ENCODE results near the gene GPR180. TPM values are rescaled to one million over a fixed set of nuclear protein-coding genes. Genes with fewer than 3 reads are reported as not detected.
"Not testable (repeated sequence)": the region's sequence is repeated elsewhere in the genome, so short reads cannot be mapped to it uniquely, and the experiment has no call there.

Gene GPR180
- polyA plus RNA-seq, 1 donor: 5.6 TPM

DNA sequence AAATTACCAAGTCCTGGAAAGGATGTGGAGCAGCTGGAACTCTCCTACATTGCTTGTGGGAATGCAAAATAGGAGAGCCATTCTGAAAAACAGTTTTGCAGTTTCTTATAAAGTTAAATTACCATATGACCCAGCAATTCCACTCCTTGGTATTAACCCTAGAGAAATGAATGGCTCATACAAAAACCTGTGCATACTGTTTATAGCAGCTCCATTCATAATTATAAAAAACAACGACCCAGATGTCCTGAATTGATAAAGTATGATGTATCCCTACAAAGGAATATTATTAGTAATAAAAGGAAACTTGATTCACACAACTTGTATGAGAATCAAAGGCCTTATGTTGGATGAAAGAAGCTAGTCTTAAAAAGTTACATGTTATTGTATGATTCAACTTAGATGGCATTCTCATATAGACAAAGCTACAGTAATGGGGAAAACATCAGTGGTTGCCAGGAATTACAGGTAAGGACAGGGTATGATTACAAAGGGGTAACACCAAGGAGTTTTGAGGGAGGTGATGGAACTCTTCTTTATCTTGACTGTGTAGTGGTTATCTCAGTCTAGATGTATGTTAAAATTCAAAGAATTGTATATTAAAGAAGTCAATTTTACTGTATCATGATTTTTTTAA is 35.4 kb downstream of the GPR180 start:
- DNase-seq: no peak
- no CpG with 5 or more reads among the region's 1 CpG for WGBS (ENCODE audit: insufficient coverage, low lambda C conversion rate)
- Histone ChIP-seq H3K9me3 (ENCODE audit: control insufficient read depth, low read depth, low read length) (no peaks in the 10 kb centered on the region), H3K27me3 (ENCODE audit: control insufficient read depth, insufficient read depth, low read length) (no peaks in the 10 kb centered on the region), H3K36me3 (ENCODE audit: control insufficient read depth, insufficient read depth, low read length) (peaks cover 2% of the 10 kb centered on the region), H3K4me3 (ENCODE audit: low read length) (no peak overlapping the region), H3K4me1 (ENCODE audit: control insufficient read depth, insufficient read depth, low read length) (no peaks in the 10 kb centered on the region), H3K27ac (ENCODE audit: low read length) (no peak overlapping the region)

DNA sequence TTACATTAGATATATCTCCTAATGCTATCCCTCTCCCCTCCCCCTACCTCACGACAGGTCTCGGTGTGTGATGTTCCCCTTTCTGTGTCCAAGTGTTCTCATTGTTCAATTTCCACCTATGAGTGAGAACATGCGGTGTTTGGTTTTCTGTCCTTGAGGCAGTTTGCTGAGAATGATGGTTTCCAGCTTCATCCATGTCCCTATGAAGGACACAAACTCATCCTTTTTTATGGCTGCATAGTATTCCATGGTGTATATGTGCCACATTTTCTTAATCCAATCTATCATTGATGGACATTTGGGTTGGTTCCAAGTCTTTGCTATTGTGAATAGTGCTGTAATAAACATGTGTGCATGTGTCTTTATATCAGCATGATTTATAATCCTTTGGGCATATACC is 36.0 kb downstream of the GPR180 start:
- no CpG with 5 or more reads among the region's 3 CpGs for WGBS (ENCODE audit: insufficient coverage, low lambda C conversion rate)
- not testable (repeated sequence) for H3K27me3 ChIP-seq (ENCODE audit: control insufficient read depth, insufficient read depth, low read length); H3K27ac ChIP-seq (ENCODE audit: low read length); H3K4me3 ChIP-seq (ENCODE audit: low read length); DNase-seq; H3K9me3 ChIP-seq (ENCODE audit: control insufficient read depth, low read depth, low read length); H3K4me1 ChIP-seq (ENCODE audit: control insufficient read depth, insufficient read depth, low read length); H3K36me3 ChIP-seq (ENCODE audit: control insufficient read depth, insufficient read depth, low read length)

- Histone ChIP-seq H3K9me3 (ENCODE audit: control insufficient read depth, low read depth, low read length) (no peaks in the 10 kb centered on the region), H3K4me1 (ENCODE audit: control insufficient read depth, insufficient read depth, low read length) (no peaks in the 10 kb centered on the region), H3K4me3 (ENCODE audit: low read length) (no peak overlapping the region), H3K36me3 (ENCODE audit: control insufficient read depth, insufficient read depth, low read length) (no peaks in the 10 kb centered on the region), H3K27me3 (ENCODE audit: control insufficient read depth, insufficient read depth, low read length) (no peaks in the 10 kb centered on the region), H3K27ac (ENCODE audit: low read length) (no peak overlapping the region)
- DNase-seq: no peak
- WGBS (ENCODE audit: insufficient coverage, low lambda C conversion rate): 83% methylated on average over 1 of the region's 2 CpGs
Observed at GRCh38 chr13:94640721-94641120, 39.1 kb downstream of the GPR180 start.

GRCh38 chr13:94641409-94641941 is 39.8 kb downstream of the GPR180 start:
- Histone ChIP-seq H3K27me3 (ENCODE audit: control insufficient read depth, insufficient read depth, low read length) (peaks cover 3% of the 10 kb centered on the region), H3K4me1 (ENCODE audit: control insufficient read depth, insufficient read depth, low read length) (no peaks in the 10 kb centered on the region), H3K27ac (ENCODE audit: low read length) (no peak overlapping the region), H3K36me3 (ENCODE audit: control insufficient read depth, insufficient read depth, low read length) (no peaks in the 10 kb centered on the region), H3K9me3 (ENCODE audit: control insufficient read depth, low read depth, low read length) (no peaks in the 10 kb centered on the region), H3K4me3 (ENCODE audit: low read length) (no peak overlapping the region)
- 44% methylated on average over 1 of the region's 3 CpGs for WGBS (ENCODE audit: insufficient coverage, low lambda C conversion rate)
- DNase-seq: peak in 1 of 2 donors; percentile 43

DNA sequence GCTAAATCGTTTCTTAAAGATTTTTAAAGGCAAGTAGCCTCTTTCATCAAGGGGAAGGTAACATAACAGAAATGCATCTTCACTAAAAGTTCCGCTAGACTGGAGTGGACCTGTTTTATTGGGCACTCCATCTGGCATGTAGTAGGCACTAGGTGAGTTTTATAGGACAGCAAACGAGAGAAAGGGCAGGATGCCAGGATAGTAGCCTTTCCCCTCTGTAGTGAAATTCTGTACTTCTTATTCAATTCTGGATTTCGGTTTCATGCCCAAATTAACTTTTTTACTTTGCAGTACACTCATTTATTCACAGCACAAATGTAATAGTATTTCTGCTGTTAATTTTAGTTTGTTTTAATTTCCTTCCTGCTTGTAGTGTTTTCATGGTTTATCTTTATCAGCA is 45.2 kb downstream of the GPR180 start:
- WGBS (ENCODE audit: insufficient coverage, low lambda C conversion rate): 88% methylated on average over 3 of the region's 4 CpGs
- DNase-seq: no peak
- Histone ChIP-seq H3K4me1 (ENCODE audit: control insufficient read depth, insufficient read depth, low read length) (no peaks in the 10 kb centered on the region), H3K36me3 (ENCODE audit: control insufficient read depth, insufficient read depth, low read length) (no peaks in the 10 kb centered on the region), H3K9me3 (ENCODE audit: control insufficient read depth, low read depth, low read length) (no peaks in the 10 kb centered on the region), H3K27ac (ENCODE audit: low read length) (no peak overlapping the region), H3K4me3 (ENCODE audit: low read length) (no peak overlapping the region), H3K27me3 (ENCODE audit: control insufficient read depth, insufficient read depth, low read length) (peaks cover 3% of the 10 kb centered on the region)

GRCh38 chr13:94656176-94656575 is 54.5 kb downstream of the GPR180 start:
- Histone ChIP-seq H3K9me3 (ENCODE audit: control insufficient read depth, low read depth, low read length) (no peaks in the 10 kb centered on the region), H3K4me3 (ENCODE audit: low read length) (no peak overlapping the region), H3K27me3 (ENCODE audit: control insufficient read depth, insufficient read depth, low read length) (peaks cover 2% of the 10 kb centered on the region), H3K36me3 (ENCODE audit: control insufficient read depth, insufficient read depth, low read length) (no peaks in the 10 kb centered on the region), H3K27ac (ENCODE audit: low read length) (no peak overlapping the region), H3K4me1 (ENCODE audit: control insufficient read depth, insufficient read depth, low read length) (no peaks in the 10 kb centered on the region)
- WGBS (ENCODE audit: insufficient coverage, low lambda C conversion rate): no CpG with 5 or more reads among the region's 1 CpG
- DNase-seq: no peak

DNA sequence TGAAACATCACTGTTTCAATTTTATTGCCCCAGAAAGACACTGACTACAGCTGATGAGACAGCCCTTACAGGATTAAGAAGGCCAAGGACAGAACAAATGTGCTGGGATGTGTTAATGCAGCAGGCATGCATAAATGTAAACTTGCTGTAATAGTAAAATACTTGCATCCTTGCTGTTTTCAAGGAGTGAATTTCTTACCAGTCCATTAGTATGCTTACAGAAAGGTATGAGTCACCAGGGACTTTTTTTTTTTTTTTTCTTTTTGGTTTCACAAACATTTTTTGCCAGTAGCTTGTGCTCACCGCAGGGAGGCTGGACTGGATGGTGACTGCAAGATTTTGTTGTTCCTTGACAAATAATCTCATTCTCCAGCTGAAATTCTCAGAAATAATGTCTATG is 55.1 kb downstream of the GPR180 start:
- Histone ChIP-seq H3K36me3 (ENCODE audit: control insufficient read depth, insufficient read depth, low read length) (no peaks in the 10 kb centered on the region), H3K27ac (ENCODE audit: low read length) (no peak overlapping the region), H3K4me1 (ENCODE audit: control insufficient read depth, insufficient read depth, low read length) (no peaks in the 10 kb centered on the region), H3K9me3 (ENCODE audit: control insufficient read depth, low read depth, low read length) (no peaks in the 10 kb centered on the region), H3K4me3 (ENCODE audit: low read length) (no peak overlapping the region), H3K27me3 (ENCODE audit: control insufficient read depth, insufficient read depth, low read length) (peaks cover 8% of the 10 kb centered on the region)
- no CpG with 5 or more reads among the region's 1 CpG for WGBS (ENCODE audit: insufficient coverage, low lambda C conversion rate)
- no peak for DNase-seq

- no peak overlapping the region for H3K27ac ChIP-seq (ENCODE audit: low read length)
- H3K27me3 ChIP-seq (ENCODE audit: control insufficient read depth, insufficient read depth, low read length): peaks cover 10% of the 10 kb centered on the region
- no peak overlapping the region for H3K4me3 ChIP-seq (ENCODE audit: low read length)
- H3K4me1 ChIP-seq (ENCODE audit: control insufficient read depth, insufficient read depth, low read length): no peaks in the 10 kb centered on the region
- no peak for DNase-seq
- WGBS (ENCODE audit: insufficient coverage, low lambda C conversion rate): 100% methylated on average over 3 of the region's 4 CpGs
- no peaks in the 10 kb centered on the region for H3K36me3 ChIP-seq (ENCODE audit: control insufficient read depth, insufficient read depth, low read length)
- H3K9me3 ChIP-seq (ENCODE audit: control insufficient read depth, low read depth, low read length): no peaks in the 10 kb centered on the region
Observed at GRCh38 chr13:94657167-94657566, 55.5 kb downstream of the GPR180 start.

DNA sequence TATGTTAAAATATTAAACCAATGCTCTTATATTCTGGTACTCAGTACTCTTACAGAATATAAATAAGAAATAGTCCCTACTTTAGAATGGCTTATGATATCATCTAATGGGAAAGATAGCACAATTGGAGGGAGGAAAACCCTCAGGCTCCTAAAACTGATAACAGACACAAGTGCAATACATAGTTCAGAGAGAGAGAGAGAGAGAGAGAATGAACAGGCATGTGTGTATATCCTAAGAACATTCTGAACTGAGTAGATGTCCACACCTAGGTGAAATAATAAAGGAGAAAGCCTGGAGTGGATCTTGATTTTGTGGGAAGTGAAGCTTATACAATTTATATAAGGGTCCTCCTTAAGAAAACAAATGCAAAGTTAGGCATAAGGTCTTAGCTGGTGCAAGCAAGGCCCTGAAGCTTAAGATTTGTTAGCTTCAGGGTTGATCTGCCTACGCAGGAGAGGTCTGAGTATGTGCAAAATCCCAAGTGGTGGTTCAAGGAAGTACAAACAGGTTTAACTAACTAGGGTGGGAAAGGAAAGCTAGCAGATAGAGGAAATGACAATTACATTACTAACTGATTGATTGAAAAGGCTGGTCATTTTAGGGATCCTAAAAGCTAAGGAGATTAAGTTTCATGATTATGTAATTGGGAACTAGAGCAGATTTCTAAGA is 57.4 kb downstream of the GPR180 start:
- WGBS (ENCODE audit: insufficient coverage, low lambda C conversion rate): no CpG with 5 or more reads among the region's 1 CpG
- Histone ChIP-seq H3K4me3 (ENCODE audit: low read length) (no peak overlapping the region), H3K36me3 (ENCODE audit: control insufficient read depth, insufficient read depth, low read length) (no peaks in the 10 kb centered on the region), H3K27me3 (ENCODE audit: control insufficient read depth, insufficient read depth, low read length) (peaks cover 23% of the 10 kb centered on the region), H3K4me1 (ENCODE audit: control insufficient read depth, insufficient read depth, low read length) (no peaks in the 10 kb centered on the region), H3K27ac (ENCODE audit: low read length) (no peak overlapping the region), H3K9me3 (ENCODE audit: control insufficient read depth, low read depth, low read length) (no peaks in the 10 kb centered on the region)
- no peak for DNase-seq

DNA sequence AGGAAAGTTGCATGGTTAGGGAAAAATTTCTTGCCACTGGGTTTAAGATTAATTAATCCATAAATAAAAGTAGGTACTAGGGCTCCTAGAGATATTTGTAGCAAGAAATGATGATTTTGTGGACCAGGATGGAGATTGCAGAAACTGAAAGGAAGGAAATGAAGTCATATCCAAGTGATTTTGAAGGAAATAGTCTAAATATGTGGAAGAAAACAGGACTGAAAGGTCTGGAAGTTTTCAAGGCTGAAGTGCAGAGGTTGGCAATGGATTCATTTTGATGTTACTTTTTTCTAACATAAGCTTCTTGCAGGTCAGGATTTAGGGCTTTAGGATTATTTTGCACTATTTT is 57.9 kb downstream of the GPR180 start:
- H3K36me3 ChIP-seq (ENCODE audit: control insufficient read depth, insufficient read depth, low read length): no peaks in the 10 kb centered on the region
- H3K27ac ChIP-seq (ENCODE audit: low read length): no peak overlapping the region
- no peaks in the 10 kb centered on the region for H3K9me3 ChIP-seq (ENCODE audit: control insufficient read depth, low read depth, low read length)
- H3K27me3 ChIP-seq (ENCODE audit: control insufficient read depth, insufficient read depth, low read length): peaks cover 24% of the 10 kb centered on the region
- no peaks in the 10 kb centered on the region for H3K4me1 ChIP-seq (ENCODE audit: control insufficient read depth, insufficient read depth, low read length)
- no peak overlapping the region for H3K4me3 ChIP-seq (ENCODE audit: low read length)
- DNase-seq: no peak
